GM23338 (cell line): Measurements from ENCODE around the gene MT1B. TPM values are rescaled to one million over a fixed set of nuclear protein-coding genes. Genes with fewer than 3 reads are reported as not detected.

ENCODE experiments used
- ATAC-seq: fragments of 200-7000 bp; cut with Tn5 transposase; 3 replicates; pipeline ENCODE4 v1.9.1; 2020
- DNase-seq: peaks from one replicate; pipeline ENCODE4 v3.0.0-alpha.2; 2015; ENCODE audit warnings: low spot score
- H2AFZ ChIP-seq: fragments of 200-600 bp; sonication (generic); 2 replicates; pipeline ENCODE4 v1.8.0; 2016; ENCODE audit warnings: antibody characterized with exemption, mild to moderate bottlenecking, moderate library complexity
- H3F3A ChIP-seq: fragments of 200-600 bp; sonication (generic); replicated peaks from 2 replicates; pipeline ENCODE4 v1.8.0; 2017; ENCODE audit warnings: antibody characterized with exemption, mixed run types, low read depth
- H3K27ac ChIP-seq: fragments of 200-600 bp; sonication (generic); 2 replicates; pipeline ENCODE4 v1.6.1; 2016; ENCODE audit warnings: low read depth
- H3K27me3 ChIP-seq: fragments of 200-600 bp; sonication (generic); 2 replicates; pipeline ENCODE4 v1.8.0; 2016; ENCODE audit warnings: mild to moderate bottlenecking, mixed run types, moderate library complexity; ENCODE audit not compliant: insufficient read depth
- H3K36me3 ChIP-seq: fragments of 200-600 bp; sonication (generic); 2 replicates; pipeline ENCODE4 v1.8.0; 2016; ENCODE audit warnings: mild to moderate bottlenecking; ENCODE audit not compliant: insufficient read depth
- H3K4me1 ChIP-seq: fragments of 200-600 bp; sonication (generic); 2 replicates; pipeline ENCODE4 v1.8.0; 2016; ENCODE audit warnings: mild to moderate bottlenecking, moderate library complexity; ENCODE audit not compliant: insufficient read depth
- H3K4me2 ChIP-seq: fragments of 200-600 bp; sonication (generic); 2 replicates; pipeline ENCODE4 v1.7.1; 2017; ENCODE audit warnings: mixed run types
- H3K4me3 ChIP-seq: fragments of 200-600 bp; sonication (generic); 2 replicates; pipeline ENCODE4 v1.6.1; 2016; ENCODE audit warnings: mixed run types
- H3K79me2 ChIP-seq: fragments of 200-600 bp; sonication (generic); replicated peaks from 2 replicates; pipeline ENCODE4 v1.8.0; 2017; ENCODE audit warnings: mild to moderate bottlenecking; ENCODE audit not compliant: insufficient read depth
- H3K9me2 ChIP-seq: fragments of 200-600 bp; sonication (generic); 2 replicates; pipeline ENCODE4 v1.8.0; 2017; ENCODE audit not compliant: insufficient read depth
- H4K20me1 ChIP-seq: fragments of 200-600 bp; sonication (generic); replicated peaks from 2 replicates; pipeline ENCODE4 v1.8.0; 2017; ENCODE audit warnings: mild to moderate bottlenecking; ENCODE audit not compliant: insufficient read depth
- H3K27ac Mint-ChIP-seq: 2 replicates; pipeline ENCODE4 v1.8.0; 2020; ENCODE audit warnings: inconsistent platforms, mild to moderate bottlenecking, moderate library complexity, mixed read lengths
- H3K27me3 Mint-ChIP-seq: 3 replicates; pipeline ENCODE4 v1.8.0; 2022; ENCODE audit warnings: low read depth, mild to moderate bottlenecking, moderate library complexity, mixed read lengths, inconsistent platforms; ENCODE audit not compliant: insufficient read depth, poor library complexity
- H3K36me3 Mint-ChIP-seq: 3 replicates; pipeline ENCODE4 v1.8.0; 2021; ENCODE audit warnings: low read depth, mild to moderate bottlenecking, inconsistent platforms, moderate library complexity, mixed read lengths
- H3K4me1 Mint-ChIP-seq: 3 replicates; pipeline ENCODE4 v1.8.0; 2020; ENCODE audit warnings: mild to moderate bottlenecking, inconsistent platforms, mixed read lengths
- H3K4me3 Mint-ChIP-seq: 3 replicates; pipeline ENCODE4 v1.8.0; 2021; ENCODE audit warnings: moderate library complexity, mild to moderate bottlenecking, inconsistent platforms, mixed read lengths
- H3K9me3 Mint-ChIP-seq: 3 replicates; pipeline ENCODE4 v1.8.0; 2020; ENCODE audit warnings: moderate library complexity, mild to moderate bottlenecking, inconsistent platforms, mixed read lengths
- CREB1 ChIP-seq: fragments of 250-450 bp; sonication (Bioruptor Pico); IDR thresholded peaks from 2 replicates; pipeline ENCODE4 v1.5.0; 2020; ENCODE audit warnings: low read depth, mild to moderate bottlenecking, moderate library complexity
- CTCF ChIP-seq, 2 experiments: fragments of 200-600 bp in 1 of 2; sonication (generic) in 1 of 2; conservative IDR thresholded peaks; 2 replicates each; pipeline versions ENCODE4 v1.5.1 to v1.6.1; 2016 to 2017; ENCODE audit warnings: antibody characterized with exemption in 2 of 2, low read depth in 2 of 2, mild to moderate bottlenecking in 2 of 2, moderate library complexity in 1 of 2
- EZH2 ChIP-seq: fragments of 200-600 bp; sonication (generic); IDR thresholded peaks from one replicate; pipeline ENCODE4 v1.8.0; 2017; ENCODE audit warnings: antibody characterized with exemption, mild to moderate bottlenecking, low read depth; ENCODE audit not compliant: unreplicated experiment
- EZH2phosphoT487 ChIP-seq: fragments of 200-600 bp; sonication (generic); IDR thresholded peaks from one replicate; pipeline ENCODE4 v1.8.1; 2018; ENCODE audit warnings: antibody characterized with exemption; ENCODE audit not compliant: unreplicated experiment
- ZNF114 ChIP-seq: fragments of 250-450 bp; sonication (Bioruptor Pico); IDR thresholded peaks from 2 replicates; pipeline ENCODE4 v1.5.0; 2020; ENCODE audit warnings: mild to moderate bottlenecking, moderate library complexity
- ZNF462 ChIP-seq: fragments of 250-450 bp; sonication (Bioruptor Pico); IDR thresholded peaks from 2 replicates; pipeline ENCODE4 v1.5.0; 2020; ENCODE audit warnings: mild to moderate bottlenecking, moderate library complexity
- polyA plus RNA-seq: library from polyadenylated mRNA; unstranded; fragments of >200 nt; fragmentation: Nextera tagmentation; extraction: Ambion mirVana; gene quantifications from 2 replicates; pipeline ENCODE4 v1.2.1, GENCODE V29; 2016
- total RNA-seq: library from RNA; depleted of rRNA; stranded (reverse); fragments of >200 nt; shearing (Covaris generic); gene quantifications from 2 replicates; pipeline ENCODE4 v1.2.3, GENCODE V29; 2014

Gene MT1B
- total and polyA plus RNA-seq, 2 experiments from 2014 or later = not detected

GRCh38 chr16:56632156-56632847 lies 19.4 kb upstream of the MT1B start, which contains the start of gene MT1M:
Gene MT1M, plus strand, starts transcription at chr16:56632659. Its CDS starts 73 bp downstream, at chr16:56632732.
- peak within 1 kb of the TSS; percentile 72; the same call in 1 of the 2 replicates for H2AFZ ChIP-seq
- DNase-seq (peak; percentile 74), ATAC-seq (peak; percentile 69)
- H3K79me2 ChIP-seq = no peaks in the 10 kb centered on the region
- peaks cover 100% of the 10 kb centered on the region for H3K27me3 ChIP-seq
- H4K20me1 ChIP-seq = peaks cover 19% of the 10 kb centered on the region
- no peaks in the 10 kb centered on the region for H3K9me2 ChIP-seq
- peak within 1 kb of the TSS; percentile 76 for H3K4me3 Mint-ChIP-seq
- TF ChIP-seq EZH2phosphoT487 = peak; percentile 65
- no peak for TF ChIP-seq CREB1 (CRISPR knock-in tag)
- peak; percentile 98 for TF ChIP-seq EZH2
- H3K36me3 Mint-ChIP-seq = peaks cover under 1% of the 10 kb centered on the region; the same call in 2 of the 3 replicates
- H3K36me3 ChIP-seq = no peaks in the 10 kb centered on the region
- peak within 1 kb of the TSS; percentile 85 for H3K4me2 ChIP-seq
- H3K9me3 Mint-ChIP-seq = no peaks in the 10 kb centered on the region; the same call in 2 of the 3 replicates
- H3K4me1 ChIP-seq = peaks cover 14% of the 10 kb centered on the region; the same call in 1 of the 2 replicates
- H3F3A ChIP-seq = peaks cover 4% of the 10 kb centered on the region; the same call in 1 of the 2 replicates
- H3K4me1 Mint-ChIP-seq = peaks cover 21% of the 10 kb centered on the region
- no peak within 1 kb of the TSS for H3K27ac ChIP-seq
- H3K27ac Mint-ChIP-seq = no peak within 1 kb of the TSS
- H3K27me3 Mint-ChIP-seq = peaks cover 100% of the 10 kb centered on the region
- H3K4me3 ChIP-seq = peak within 1 kb of the TSS; percentile 60

- Histone ChIP-seq H3K79me2 (no peaks in the 10 kb centered on the region), H3K36me3 (no peaks in the 10 kb centered on the region; the same call in 1 of the 2 replicates), H3K27ac (no peak overlapping the region), H3K27me3 (peaks cover 100% of the 10 kb centered on the region), H4K20me1 (peaks cover 19% of the 10 kb centered on the region), H3K4me2 (peak overlapping the region; percentile 85), H2AFZ (0 out of 2 replicates have a peak overlapping the region, but pooled peaks have one; percentile 72), H3K4me3 (peak overlapping the region; percentile 60), H3F3A (peaks cover 4% of the 10 kb centered on the region; the same call in 1 of the 2 replicates), H3K4me1 (peaks cover 14% of the 10 kb centered on the region; the same call in 1 of the 2 replicates), H3K9me2 (no peaks in the 10 kb centered on the region)
- Mint-ChIP-seq H3K4me1 (peaks cover 24% of the 10 kb centered on the region), H3K9me3 (no peaks in the 10 kb centered on the region; the same call in 2 of the 3 replicates), H3K27me3 (peaks cover 100% of the 10 kb centered on the region), H3K4me3 (peak overlapping the region; percentile 76), H3K27ac (no peak overlapping the region), H3K36me3 (no peaks in the 10 kb centered on the region; the same call in 2 of the 3 replicates)
- TF ChIP-seq ZNF462 (CRISPR knock-in tag) (no peak), CTCF (conservative IDR thresholded peaks at IDR 0.05; ENCODE audit: low read depth in 2 of 2) (no peak), ZNF114 (CRISPR knock-in tag) (no peak), EZH2 (peak; percentile 52)
- DNase-seq (no peak), ATAC-seq (peak; percentile 8)
Observed at GRCh38 chr16:56632848-56633365, 18.8 kb upstream of the MT1B start.
